NCI-H2081 treated with DMSO at 0.1 percent for 48 hours (cell line): ENCODE results near the gene AVEN.
A peak's percentile ranks its signal among the peaks of the same experiment; 100 is the strongest.
"Not testable (repeated sequence)": the region's sequence is repeated elsewhere in the genome, so short reads cannot be mapped to it uniquely, and the experiment has no call there.

Experiments used
- DNase-seq: peaks from one replicate; lab custom pipeline; 2025; lab: John Stamatoyannopoulos, UW

AVEN gene

GRCh38 chr15:34043391-34043790 lies 4.4 kb upstream of the AVEN start:
- DNase-seq, result no peak

GRCh38 chr15:34039790-34040113 lies 748 bp upstream of the AVEN start:
- DNase-seq, result no peak

- DNase-seq, result peak; percentile 24
Measured at GRCh38 chr15:34038023-34038870, 757 bp downstream of the AVEN start.

GRCh38 chr15:34031987-34032760 lies 6.8 kb downstream of the AVEN start:
- no peak for DNase-seq

- no peak for DNase-seq
Measured at GRCh38 chr15:34027606-34028005, 11.4 kb downstream of the AVEN start.

GRCh38 chr15:34025252-34025651 lies 13.8 kb downstream of the AVEN start:
- no peak for DNase-seq

GRCh38 chr15:34023907-34024306 lies 15.1 kb downstream of the AVEN start:
- DNase-seq, result no peak

GRCh38 chr15:34019369-34019990 lies 19.5 kb downstream of the AVEN start:
- no peak for DNase-seq

GRCh38 chr15:34018738-34019137 lies 20.3 kb downstream of the AVEN start:
- not testable (repeated sequence) for DNase-seq

GRCh38 chr15:34018021-34018645 lies 20.9 kb downstream of the AVEN start:
- no peak for DNase-seq

GRCh38 chr15:34014556-34014955 lies 24.4 kb downstream of the AVEN start:
- DNase-seq, result no peak

GRCh38 chr15:34013746-34014145 lies 25.3 kb downstream of the AVEN start:
- no peak for DNase-seq

GRCh38 chr15:34012461-34013028 lies 26.5 kb downstream of the AVEN start:
- no peak for DNase-seq

GRCh38 chr15:34011481-34011880 lies 27.5 kb downstream of the AVEN start:
- DNase-seq, result no peak

GRCh38 chr15:34010921-34011320 lies 28.1 kb downstream of the AVEN start:
- no peak for DNase-seq

GRCh38 chr15:34009656-34010055 lies 29.3 kb downstream of the AVEN start:
- no peak for DNase-seq

GRCh38 chr15:34006381-34006780 lies 32.6 kb downstream of the AVEN start:
- no peak for DNase-seq

GRCh38 chr15:34001536-34001935 lies 37.5 kb downstream of the AVEN start:
- DNase-seq, result no peak

GRCh38 chr15:33995666-33996065 lies 43.3 kb downstream of the AVEN start:
- DNase-seq, result not testable (repeated sequence)

GRCh38 chr15:33994005-33994615 lies 44.9 kb downstream of the AVEN start:
- DNase-seq, result no peak

- DNase-seq, result no peak
Measured at GRCh38 chr15:33988384-33988783, 50.6 kb downstream of the AVEN start.

- no peak for DNase-seq
Measured at GRCh38 chr15:33987444-33987843, 51.6 kb downstream of the AVEN start.
